Lung (tissue), 12 donors: ENCODE measurements around the gene DCUN1D2. TPM values are rescaled to one million over a fixed set of nuclear protein-coding genes. Genes with fewer than 3 reads are reported as not detected.
A peak's percentile ranks its signal among the peaks of the same experiment; 100 is the strongest.

Experiments
- ATAC-seq: fragments of 200-7000 bp; cut with Tn5 transposase; one replicate; pipeline ENCODE4 v1.9.1; 2020; ENCODE audit warnings: moderate number of reproducible peaks; ENCODE audit not compliant: insufficient read depth, low FRiP score
- DNase-seq, 3 donors: peaks; one replicate each; pipeline ENCODE4 v3.0.0-alpha.2; 2013 to 2017
- H3K27ac ChIP-seq, 2 donors: one replicate each; pipeline ENCODE4 v1.5.1; 2013; ENCODE audit warnings: mild to moderate bottlenecking in 2 of 2, moderate library complexity in 2 of 2, control low read depth in 1 of 2, inconsistent platforms in 1 of 2, low read depth in 1 of 2, low read length in 1 of 2
- H3K27me3 ChIP-seq, 3 donors: one replicate each; pipeline ENCODE4 v1.5.1; 2013; ENCODE audit warnings: low read length in 2 of 3; ENCODE audit not compliant: control insufficient read depth in 3 of 3, insufficient read depth in 3 of 3
- H3K36me3 ChIP-seq, 4 donors: one replicate each; pipeline ENCODE4 v1.5.1; 2013; ENCODE audit warnings: low read length in 4 of 4, mild to moderate bottlenecking in 1 of 4, moderate library complexity in 1 of 4; ENCODE audit not compliant: control insufficient read depth in 4 of 4, insufficient read depth in 4 of 4
- H3K4me1 ChIP-seq, 5 donors: one replicate each; pipeline ENCODE4 v1.5.1; 2013; ENCODE audit warnings: low read length in 5 of 5, mild to moderate bottlenecking in 2 of 5, moderate library complexity in 1 of 5; ENCODE audit not compliant: control insufficient read depth in 5 of 5, insufficient read depth in 5 of 5
- H3K4me3 ChIP-seq: one replicate; pipeline ENCODE4 v1.5.1; 2013; ENCODE audit warnings: mild to moderate bottlenecking, control low read depth, moderate library complexity
- H3K9ac ChIP-seq, 2 donors: one replicate each; pipeline ENCODE4 v1.5.1; 2013; ENCODE audit warnings: low read length in 2 of 2, control low read depth in 1 of 2; ENCODE audit not compliant: insufficient read depth in 1 of 2
- H3K9me3 ChIP-seq, 4 donors: one replicate each; pipeline ENCODE4 v1.5.1; 2013; ENCODE audit warnings: low read length in 3 of 4, mild to moderate bottlenecking in 1 of 4, moderate library complexity in 1 of 4; ENCODE audit not compliant: control insufficient read depth in 4 of 4, insufficient read depth in 3 of 4
- WGBS, 2 donors: extraction: QIAGEN DNeasy Blood & Tissue Kit; methylation state at CpG; one replicate each; pipeline ENCODE4 v1.1.7; 2013; 5-methylcytosine and 5-hydroxymethylcytosine counted together
- polyA plus RNA-seq, 2 donors: library from polyadenylated mRNA; stranded (reverse); fragments of 200-250 nt; gene quantifications; one replicate each; pipeline ENCODE4 v1.2.1, GENCODE V29; 2013
- total RNA-seq, 2 donors: library from RNA; depleted of rRNA in 1 of 2; stranded (reverse); fragments of >200 nt in 1 of 2; gene quantifications; one replicate each; pipeline ENCODE4 v1.2.1, GENCODE V29; 2014 to 2021
- TF ChIP-seq, protein P1 (sequence below): IDR thresholded peaks from 2 replicates; pipeline ENCODE4 v1.5.1; 2012; ENCODE audit warnings: mild to moderate bottlenecking; ENCODE audit errors: control extremely low read depth, extremely low read depth
- donor health status: control.
- donor health status: control.
- donor health status: Bipolar disorder and iron deficiency.
- donor health status: healthy.
- donor health status: DM: yes; HTN: yes; CAD: no.

The DCUN1D2 gene
- total and polyA plus RNA-seq, 4 donors: 6.9 to 21.1 (median 13.8) TPM

DNA sequence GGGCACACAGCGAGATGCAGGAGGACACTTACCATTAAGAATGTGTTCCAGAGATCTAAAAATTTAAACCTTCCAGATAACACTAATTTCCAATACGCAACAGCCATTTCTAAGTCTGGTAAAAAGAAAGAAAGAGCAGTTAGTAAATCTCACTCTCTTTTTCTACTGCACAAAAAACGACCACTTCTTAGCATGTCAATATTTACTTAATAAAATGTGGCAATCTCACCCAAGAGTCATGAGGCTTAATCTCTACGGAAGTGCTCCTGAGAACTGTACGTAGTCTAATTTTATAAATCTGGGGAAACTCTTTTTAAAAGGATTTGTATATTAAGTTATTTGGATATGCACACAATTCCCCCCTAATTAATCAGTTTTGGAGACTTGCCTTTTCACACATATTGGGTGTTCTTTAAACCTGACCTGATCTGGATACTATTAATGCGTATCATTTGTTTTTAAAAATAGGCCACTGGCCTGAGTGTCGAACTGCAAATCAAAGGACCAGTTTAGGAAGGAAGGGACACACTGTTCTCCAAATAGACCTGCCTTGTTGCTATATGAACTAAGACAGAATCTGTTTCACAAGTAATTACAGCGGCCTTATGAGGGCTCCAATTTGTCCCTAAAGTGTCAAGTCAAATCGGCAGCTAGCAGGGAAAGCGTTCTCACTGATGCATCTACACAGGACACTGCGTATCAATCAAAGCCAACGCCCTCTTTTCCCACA lies 29.3 kb downstream of the DCUN1D2 start:
- Histone ChIP-seq H3K9me3 (no peaks in the 10 kb centered on the region), H3K4me1 (peaks cover 0 to 9% (median 0%) of the 10 kb centered on the region in 5 donors), H3K4me3 (no peak overlapping the region), H3K36me3 (peaks cover 7 to 31% (median 18%) of the 10 kb centered on the region in 4 donors), H3K9ac (no peak overlapping the region), H3K27ac (peak overlapping the region; percentile 26 to 78), H3K27me3 (no peaks in the 10 kb centered on the region)
- DNase-seq (peak in 1 of 3 donors; percentile 52), ATAC-seq (no peak)
- TF ChIP-seq, protein P1, sequence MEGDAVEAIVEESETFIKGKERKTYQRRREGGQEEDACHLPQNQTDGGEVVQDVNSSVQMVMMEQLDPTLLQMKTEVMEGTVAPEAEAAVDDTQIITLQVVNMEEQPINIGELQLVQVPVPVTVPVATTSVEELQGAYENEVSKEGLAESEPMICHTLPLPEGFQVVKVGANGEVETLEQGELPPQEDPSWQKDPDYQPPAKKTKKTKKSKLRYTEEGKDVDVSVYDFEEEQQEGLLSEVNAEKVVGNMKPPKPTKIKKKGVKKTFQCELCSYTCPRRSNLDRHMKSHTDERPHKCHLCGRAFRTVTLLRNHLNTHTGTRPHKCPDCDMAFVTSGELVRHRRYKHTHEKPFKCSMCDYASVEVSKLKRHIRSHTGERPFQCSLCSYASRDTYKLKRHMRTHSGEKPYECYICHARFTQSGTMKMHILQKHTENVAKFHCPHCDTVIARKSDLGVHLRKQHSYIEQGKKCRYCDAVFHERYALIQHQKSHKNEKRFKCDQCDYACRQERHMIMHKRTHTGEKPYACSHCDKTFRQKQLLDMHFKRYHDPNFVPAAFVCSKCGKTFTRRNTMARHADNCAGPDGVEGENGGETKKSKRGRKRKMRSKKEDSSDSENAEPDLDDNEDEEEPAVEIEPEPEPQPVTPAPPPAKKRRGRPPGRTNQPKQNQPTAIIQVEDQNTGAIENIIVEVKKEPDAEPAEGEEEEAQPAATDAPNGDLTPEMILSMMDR: no peak
- 75 to 89% methylated on average over 12 of the region's 12 CpGs for WGBS, 2 donors

DNA sequence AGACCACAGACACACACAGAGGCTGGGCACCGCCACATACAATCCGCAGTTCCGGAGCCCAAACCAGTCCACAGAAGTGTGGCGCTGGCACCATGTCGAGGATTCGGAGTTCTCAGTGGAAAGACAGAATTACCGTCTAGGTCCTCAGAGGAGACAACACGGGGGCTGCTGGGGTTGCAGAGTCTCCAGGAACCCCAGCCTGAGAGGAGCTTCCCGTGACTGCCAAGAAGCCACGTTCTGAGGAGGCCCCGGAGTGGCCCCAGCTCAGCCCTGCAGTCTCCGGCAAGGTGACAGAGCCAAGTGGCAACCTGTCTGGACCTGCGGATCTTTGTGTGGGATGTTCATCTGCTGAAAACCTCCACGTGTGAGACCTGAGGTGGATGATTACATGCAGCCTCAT lies 29.9 kb downstream of the DCUN1D2 start:
- Histone ChIP-seq H3K27ac (peak overlapping the region in 1 of 2 donors; percentile 76), H3K4me1 (peaks cover 0 to 9% (median 0%) of the 10 kb centered on the region in 5 donors), H3K36me3 (peaks cover 7 to 33% (median 19%) of the 10 kb centered on the region in 4 donors), H3K4me3 (no peak overlapping the region), H3K27me3 (no peaks in the 10 kb centered on the region), H3K9me3 (no peaks in the 10 kb centered on the region), H3K9ac (no peak overlapping the region)
- WGBS, 2 donors: 81 to 90% methylated on average over 14 of the region's 14 CpGs
- DNase-seq (no peak), ATAC-seq (no peak)
- TF ChIP-seq, protein P1: no peak

DNA sequence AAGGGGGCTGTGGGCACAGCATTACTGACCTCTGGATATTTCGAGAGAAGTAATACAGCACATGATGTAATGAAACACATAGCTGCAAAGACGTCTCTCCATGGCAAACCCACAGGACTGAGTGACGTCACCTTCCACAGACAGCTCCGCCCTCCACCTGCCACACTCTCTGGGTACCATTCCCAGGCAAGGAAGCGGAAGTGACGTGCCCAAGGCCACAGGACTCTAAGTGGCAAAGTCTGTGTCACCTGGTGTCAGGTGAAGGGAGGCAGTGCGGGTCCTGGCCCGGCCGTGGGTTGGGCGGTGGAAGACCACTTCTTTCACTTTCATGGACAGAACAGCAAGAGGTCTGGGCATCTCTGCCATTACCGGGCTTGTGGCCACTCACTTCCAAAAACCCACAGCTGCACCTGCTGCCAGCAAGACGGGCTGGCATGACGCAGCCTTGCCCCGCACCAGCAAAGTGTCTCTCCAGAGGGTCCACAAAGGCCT lies 30.4 kb downstream of the DCUN1D2 start:
- Histone ChIP-seq H3K36me3 (peaks cover 5 to 33% (median 23%) of the 10 kb centered on the region in 4 donors), H3K9me3 (no peaks in the 10 kb centered on the region), H3K27ac (peak overlapping the region in 1 of 2 donors; percentile 76), H3K4me1 (peaks cover 0 to 9% (median 0%) of the 10 kb centered on the region in 5 donors), H3K9ac (no peak overlapping the region), H3K27me3 (no peaks in the 10 kb centered on the region), H3K4me3 (no peak overlapping the region)
- DNase-seq (no peak), ATAC-seq (no peak)
- 89 to 93% methylated on average over 14 of the region's 14 CpGs for WGBS, 2 donors
- TF ChIP-seq, protein P1: no peak
